Neutrophil (primary cell): ENCODE results near the gene SMURF1.

Experiments used
- H3K27ac ChIP-seq: fragments of 200-600 bp; sonication (generic); 2 replicates; pipeline ENCODE4 v1.5.1; 2016; ENCODE audit warnings: mild to moderate bottlenecking, moderate library complexity
- H3K27me3 ChIP-seq: fragments of 200-600 bp; sonication (generic); 2 replicates; pipeline ENCODE4 v1.6.0; 2016; ENCODE audit warnings: mild to moderate bottlenecking
- H3K36me3 ChIP-seq: fragments of 200-600 bp; sonication (generic); 2 replicates; pipeline ENCODE4 v1.5.1; 2017
- H3K4me1 ChIP-seq, 2 experiments: fragments of 200-600 bp in 1 of 2; sonication (generic) in 1 of 2; 1 replicate in 1 of 2; 2 replicates in 1 of 2; pipeline versions ENCODE4 v1.5.1 to v1.6.1; 2013 to 2016; ENCODE audit warnings: low read depth in 1 of 2, low read length in 1 of 2, mild to moderate bottlenecking in 1 of 2, moderate library complexity in 1 of 2; ENCODE audit not compliant: control insufficient read depth in 1 of 2, insufficient read depth in 1 of 2
- H3K4me3 ChIP-seq, 2 experiments: fragments of 200-600 bp in 1 of 2; sonication (generic) in 1 of 2; 1 replicate in 1 of 2; 2 replicates in 1 of 2; pipeline ENCODE4 v1.5.1; 2013 to 2016; ENCODE audit warnings: low read depth in 1 of 2, low read length in 1 of 2, mild to moderate bottlenecking in 1 of 2, moderate library complexity in 1 of 2
- H3K9me3 ChIP-seq: fragments of 200-600 bp; sonication (generic); 2 replicates; pipeline ENCODE4 v1.5.1; 2016
- CTCF ChIP-seq: fragments of 200-600 bp; sonication (generic); IDR thresholded peaks from 2 replicates; pipeline ENCODE4 v1.5.1; 2016; ENCODE audit warnings: antibody characterized with exemption

SMURF1 gene

GRCh38 chr7:99079104-99079503, 64.8 kb downstream of the SMURF1 start:
- no peaks in the 10 kb centered on the region for H3K27me3 ChIP-seq
- H3K36me3 ChIP-seq: no peaks in the 10 kb centered on the region
- H3K9me3 ChIP-seq: no peaks in the 10 kb centered on the region
- H3K4me3 ChIP-seq: no peak overlapping the region
- peaks cover 7 to 16% of the 10 kb centered on the region in 2 experiments for H3K4me1 ChIP-seq
- no peak overlapping the region for H3K27ac ChIP-seq
- TF ChIP-seq CTCF: no peak

- no peak for TF ChIP-seq CTCF
- Histone ChIP-seq H3K27me3 (no peaks in the 10 kb centered on the region), H3K9me3 (no peaks in the 10 kb centered on the region), H3K27ac (no peak overlapping the region), H3K4me3 (no peak overlapping the region), H3K36me3 (no peaks in the 10 kb centered on the region), H3K4me1 (peaks cover under 1 to 13% of the 10 kb centered on the region in 2 experiments)
These were observed 65.5 kb downstream of the SMURF1 start for GRCh38 chr7:99078416-99078815.

- no peak overlapping the region for H3K4me3 ChIP-seq
- no peak for TF ChIP-seq CTCF
- H3K27me3 ChIP-seq: no peaks in the 10 kb centered on the region
- H3K4me1 ChIP-seq: peaks cover 0 to 8% of the 10 kb centered on the region in 2 experiments
- no peak overlapping the region for H3K27ac ChIP-seq
- no peaks in the 10 kb centered on the region for H3K9me3 ChIP-seq
- H3K36me3 ChIP-seq: no peaks in the 10 kb centered on the region
These were observed 67.3 kb downstream of the SMURF1 start for GRCh38 chr7:99076615-99077014.

GRCh38 chr7:99073839-99074446, 70.0 kb downstream of the SMURF1 start:
- Histone ChIP-seq H3K27me3 (no peaks in the 10 kb centered on the region), H3K4me1 (no peaks in the 10 kb centered on the region), H3K9me3 (no peaks in the 10 kb centered on the region), H3K27ac (no peak overlapping the region), H3K4me3 (no peak overlapping the region), H3K36me3 (no peaks in the 10 kb centered on the region)
- no peak for TF ChIP-seq CTCF

- Histone ChIP-seq H3K27ac (no peak overlapping the region), H3K27me3 (no peaks in the 10 kb centered on the region), H3K4me3 (no peak overlapping the region), H3K4me1 (no peaks in the 10 kb centered on the region), H3K9me3 (no peaks in the 10 kb centered on the region), H3K36me3 (no peaks in the 10 kb centered on the region)
- TF ChIP-seq CTCF: no peak
These were observed 71.8 kb downstream of the SMURF1 start for GRCh38 chr7:99072126-99072525.

GRCh38 chr7:99070361-99070760, 73.5 kb downstream of the SMURF1 start:
- H3K27me3 ChIP-seq: no peaks in the 10 kb centered on the region
- no peak overlapping the region for H3K27ac ChIP-seq
- no peaks in the 10 kb centered on the region for H3K36me3 ChIP-seq
- no peak overlapping the region for H3K4me3 ChIP-seq
- H3K9me3 ChIP-seq: no peaks in the 10 kb centered on the region
- H3K4me1 ChIP-seq: no peaks in the 10 kb centered on the region
- no peak for TF ChIP-seq CTCF
